Immature natural killer cell (primary cell): ENCODE measurements around the gene UGDH. TPM values are rescaled to one million over a fixed set of nuclear protein-coding genes. Genes with fewer than 3 reads are reported as not detected.

Experiments used
- polyA plus RNA-seq, 3 donors: library from polyadenylated mRNA; unstranded; fragments of 300-500 nt; fragmentation: Illumina TruSeq; gene quantifications; one replicate each; pipeline ENCODE4 v1.2.3, GENCODE V29; 2021

The UGDH gene
- polyA plus RNA-seq, 3 donors from 2014 or later, result 29.4 to 48.0 (median 40.0) TPM

Other genes with a start within 250 kb of the UGDH start
- 10 to 100 TPM; 13.6 to 55.3 (median 26.0) TPM for gene RFC1, start 161.1 kb downstream of the UGDH start, polyA plus RNA-seq
- gene KLB, start 120.5 kb downstream of the UGDH start, polyA plus RNA-seq, result under 1 TPM in 2 of 3 donors, not detected in 1; 0.07 to 0.11 TPM
- 1,000 to 10,000 TPM in 2 of 3 donors, 100 to 1,000 TPM in 1; 864 to 2,045 (median 1,318) TPM for gene RPL9, start 68.5 kb downstream of the UGDH start, polyA plus RNA-seq
- gene LIAS, start 68.4 kb downstream of the UGDH start, polyA plus RNA-seq, result 10 to 100 TPM in 1 of 3 donors, 1 to 10 TPM in 2; 7.6 to 11.7 (median 7.8) TPM
- gene SMIM14, start 111.4 kb upstream of the UGDH start, polyA plus RNA-seq, result 100 to 1,000 TPM in 2 of 3 donors, 10 to 100 TPM in 1; 84.0 to 150 (median 111) TPM
- 10 to 100 TPM; 47.9 to 82.4 (median 67.8) TPM for gene UBE2K, start 170.7 kb upstream of the UGDH start, polyA plus RNA-seq